WI38 (cell line): Measurements from ENCODE around the gene USP14.

Experiments used
- H3K4me3 ChIP-seq: 2 replicates; pipeline ENCODE4 v1.5.1; 2011; ENCODE audit warnings: low read depth, mild to moderate bottlenecking, control low read depth, low read length
- CTCF ChIP-seq: IDR thresholded peaks from 2 replicates; pipeline ENCODE4 v1.5.1; 2012; ENCODE audit warnings: low read depth, mild to moderate bottlenecking, control low read depth, low read length

Gene USP14

GRCh38 chr18:240175-240574 is 81.8 kb downstream of the USP14 start:
- no peak for TF ChIP-seq CTCF
- no peak overlapping the region for H3K4me3 ChIP-seq

GRCh38 chr18:245282-245847 is 87.0 kb downstream of the USP14 start:
- TF ChIP-seq CTCF: no peak
- H3K4me3 ChIP-seq: no peak overlapping the region

- no peak for TF ChIP-seq CTCF
- H3K4me3 ChIP-seq: no peak overlapping the region
Observed at GRCh38 chr18:248053-248452, 89.7 kb downstream of the USP14 start.

- TF ChIP-seq CTCF: no peak
- H3K4me3 ChIP-seq: no peak overlapping the region
Observed at GRCh38 chr18:250685-251084, 92.3 kb downstream of the USP14 start.

- no peak for TF ChIP-seq CTCF
- H3K4me3 ChIP-seq: no peak overlapping the region
Observed at GRCh38 chr18:251572-251971, 93.2 kb downstream of the USP14 start.

- no peak overlapping the region for H3K4me3 ChIP-seq
- no peak for TF ChIP-seq CTCF
Observed at GRCh38 chr18:253121-253520, 94.8 kb downstream of the USP14 start.

- no peak for TF ChIP-seq CTCF
Observed at GRCh38 chr18:255171-255570, 96.8 kb downstream of the USP14 start.

More at GRCh38 chr18:255171-255570, 96.8 kb downstream of the USP14 start:
- no peak overlapping the region for H3K4me3 ChIP-seq
